NCI-H526 treated with DMSO at 0.1 percent for 48 hours (cell line): ENCODE results near the gene SP140.
"Not testable (repeated sequence)": the region's sequence is repeated elsewhere in the genome, so short reads cannot be mapped to it uniquely, and the experiment has no call there.

Experiments used
- DNase-seq: peaks from one replicate; lab custom pipeline; 2025; lab: John Stamatoyannopoulos, UW

Gene SP140

DNA sequence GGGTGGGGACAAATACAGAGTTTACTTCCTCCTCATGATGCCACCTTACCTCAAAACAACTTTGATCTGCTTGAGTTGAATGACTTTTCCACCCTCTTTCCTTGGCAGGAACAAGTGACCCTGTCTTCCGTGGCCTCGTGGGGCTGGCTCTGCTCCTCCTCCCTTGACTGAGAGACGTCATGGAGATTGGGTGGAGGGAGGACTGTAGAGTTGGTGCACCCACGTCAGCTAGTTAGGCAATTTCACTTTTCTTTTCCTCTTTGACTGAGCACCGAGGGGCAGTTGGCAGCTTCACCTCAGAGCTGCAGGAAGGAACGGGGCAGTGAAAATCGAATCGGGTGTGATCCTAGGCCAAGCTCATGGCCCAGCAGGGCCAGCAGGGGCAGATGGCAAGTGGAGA lies at the start of gene SP140:
Gene SP140, plus strand, starts transcription at position 251 of the 400 bp plus-strand sequence. Its CDS starts 109 bp downstream, at position 360.
- no peak for DNase-seq

DNA sequence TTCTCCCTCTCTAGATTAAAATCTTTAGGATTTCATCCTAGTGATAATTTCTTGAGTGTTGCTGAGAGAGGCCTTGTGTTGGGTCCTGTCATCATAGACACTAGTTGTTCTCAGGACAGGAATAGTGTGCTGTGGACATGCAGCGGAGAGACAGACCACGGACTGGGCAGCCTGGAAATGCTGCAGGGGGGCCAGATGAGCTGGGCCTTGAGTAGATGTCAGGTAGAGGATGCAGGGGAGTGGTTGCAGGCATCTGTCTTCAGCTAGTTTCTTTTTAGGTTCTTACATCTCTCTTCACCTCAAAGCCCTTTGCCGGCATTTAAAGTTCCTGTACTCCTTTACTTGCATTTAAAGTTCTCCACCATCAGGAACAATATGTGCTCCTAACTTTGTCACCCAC lies 48.5 kb upstream of the SP140 start:
- no peak for DNase-seq

- no peak for DNase-seq
These were observed 46.7 kb upstream of the SP140 start for GRCh38 chr2:230178546-230179485.

DNA sequence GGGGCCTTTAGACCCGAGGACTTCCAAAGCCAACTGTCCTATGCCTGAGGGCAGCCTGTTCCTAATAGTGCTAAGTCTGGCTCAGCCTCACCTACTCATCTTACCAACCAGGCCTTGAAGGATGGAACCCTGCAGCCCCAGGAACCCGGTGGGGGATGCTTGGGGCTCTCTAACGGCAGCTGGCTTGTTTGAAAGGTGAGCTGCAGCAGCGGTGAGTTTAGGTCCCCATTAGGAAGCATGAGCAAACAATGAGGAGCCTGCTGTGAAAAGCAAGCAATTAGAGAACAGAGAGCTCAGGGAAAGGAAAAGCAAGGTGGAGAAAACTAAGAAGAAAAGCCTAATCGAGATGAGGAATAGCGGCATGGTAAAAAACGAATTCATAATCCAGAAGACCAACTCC lies 45.6 kb upstream of the SP140 start:
- DNase-seq: no peak

- no peak for DNase-seq
These were observed 44.3 kb upstream of the SP140 start for GRCh38 chr2:230181195-230181594.

DNA sequence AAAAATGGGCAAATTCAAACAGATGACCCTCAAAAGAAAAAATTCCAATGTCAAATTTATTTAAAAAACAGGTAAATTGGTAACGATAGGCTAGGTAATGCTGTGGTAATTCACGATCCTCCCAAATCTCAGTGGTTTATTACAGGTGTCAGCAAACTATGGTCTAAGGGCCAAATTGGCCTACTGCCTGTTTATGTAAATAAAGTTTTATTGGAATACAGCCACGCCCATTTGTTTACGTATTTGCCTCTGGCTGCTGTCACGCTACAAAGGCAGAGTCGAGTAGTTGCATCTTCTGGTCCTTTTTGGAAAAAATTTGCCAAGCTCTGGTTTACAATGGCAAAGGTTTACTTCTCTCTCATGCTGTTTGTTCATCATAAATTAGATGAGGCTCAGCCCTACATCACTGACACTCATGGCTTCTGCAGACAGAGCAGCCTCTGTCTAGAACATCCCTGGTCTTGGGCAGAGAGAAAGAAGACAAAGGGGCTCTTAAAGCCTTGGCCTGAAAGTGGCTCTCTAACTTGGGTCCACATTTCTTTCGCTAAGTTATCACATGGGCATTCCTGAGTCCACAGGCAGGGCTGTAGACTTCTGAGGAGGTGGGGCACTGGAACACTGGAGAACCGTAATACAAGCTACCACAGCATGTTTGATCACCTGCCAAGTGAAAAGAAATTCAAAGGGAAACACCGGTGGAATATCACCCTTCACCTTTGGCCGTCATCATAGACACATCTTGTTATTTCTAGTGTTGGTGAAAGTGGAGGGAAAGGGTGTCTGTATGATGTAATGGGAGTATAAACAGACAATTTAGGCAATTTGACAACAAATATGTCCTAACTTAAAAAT lies 40.6 kb upstream of the SP140 start:
- DNase-seq: no peak

DNA sequence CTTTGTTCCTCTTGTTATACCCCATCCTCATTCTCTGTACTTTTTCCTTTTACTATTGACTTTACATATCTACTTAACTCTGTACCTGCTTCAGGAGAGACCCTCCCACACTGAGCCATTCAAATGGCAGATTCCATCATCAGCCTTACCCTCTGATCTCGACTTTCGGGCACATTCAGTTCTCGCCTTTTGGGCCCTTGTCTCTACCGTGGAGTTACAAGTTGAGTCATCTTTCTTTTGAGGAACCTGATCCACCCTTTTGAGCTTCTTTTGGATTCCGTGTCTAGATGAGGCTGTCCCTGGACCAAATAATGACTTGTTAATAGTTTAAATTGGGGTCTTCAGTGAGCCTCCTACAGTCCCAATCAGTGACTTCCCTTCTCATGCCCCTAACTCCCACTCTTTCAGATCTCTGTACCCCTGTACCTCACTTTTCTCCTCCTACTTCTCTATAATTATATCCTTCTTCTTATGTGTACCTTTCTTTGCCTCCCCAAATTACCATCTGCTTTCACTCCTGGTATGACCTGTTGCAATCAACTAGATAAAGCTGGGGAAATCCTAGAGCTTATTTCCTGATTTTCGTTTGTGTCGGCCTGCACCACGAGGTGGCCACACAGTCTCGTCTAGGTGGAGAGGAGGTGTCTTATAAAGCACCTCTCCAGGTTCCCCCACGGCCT lies 23.0 kb upstream of the SP140 start:
- DNase-seq: no peak

DNA sequence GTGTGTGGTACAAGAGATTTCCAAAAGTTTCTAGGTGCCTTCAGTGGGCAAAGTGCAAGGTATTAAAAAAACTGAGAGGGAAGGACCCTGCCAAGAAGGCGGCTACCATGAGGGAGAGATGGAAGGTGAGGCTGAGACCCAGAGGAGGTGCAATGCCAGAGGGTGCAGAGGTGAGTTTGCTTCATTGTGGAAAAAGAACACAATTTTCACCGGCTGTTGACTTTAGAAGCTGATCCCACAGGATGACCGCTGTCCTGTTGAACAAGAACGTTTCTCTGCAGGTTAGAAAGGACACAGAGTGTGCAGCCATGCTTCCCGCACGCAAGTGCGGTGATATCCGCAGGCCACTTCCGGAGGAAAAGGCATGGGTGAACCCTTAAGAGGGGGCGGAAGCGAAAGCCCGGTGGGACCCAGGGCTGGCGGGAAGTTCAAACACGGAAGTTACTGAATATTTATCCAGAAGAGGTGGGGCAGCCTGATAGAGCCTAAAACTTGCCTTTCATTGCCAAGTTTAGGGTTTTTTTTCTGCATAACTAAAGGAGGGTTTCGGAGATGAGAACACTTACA lies 22.3 kb upstream of the SP140 start:
- no peak for DNase-seq

DNA sequence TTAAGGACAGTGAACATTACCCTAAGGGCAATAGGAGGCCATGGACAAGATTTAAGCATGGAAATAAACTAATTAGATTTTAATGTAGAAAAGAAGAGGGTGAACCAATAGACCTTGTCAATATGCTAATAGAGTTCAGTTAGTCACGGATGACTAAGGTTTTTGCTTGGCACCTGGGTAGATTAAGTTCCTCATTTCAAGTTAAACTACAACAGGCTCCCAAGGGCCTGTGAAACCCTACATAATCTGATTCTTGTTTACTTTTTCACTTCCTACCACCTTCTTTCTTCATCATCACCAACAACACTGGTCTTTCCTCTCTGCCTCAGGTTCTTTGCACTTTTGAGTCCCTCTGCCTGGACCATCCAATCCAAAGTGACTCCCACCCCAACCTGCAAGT lies 20.5 kb upstream of the SP140 start:
- DNase-seq: no peak

DNA sequence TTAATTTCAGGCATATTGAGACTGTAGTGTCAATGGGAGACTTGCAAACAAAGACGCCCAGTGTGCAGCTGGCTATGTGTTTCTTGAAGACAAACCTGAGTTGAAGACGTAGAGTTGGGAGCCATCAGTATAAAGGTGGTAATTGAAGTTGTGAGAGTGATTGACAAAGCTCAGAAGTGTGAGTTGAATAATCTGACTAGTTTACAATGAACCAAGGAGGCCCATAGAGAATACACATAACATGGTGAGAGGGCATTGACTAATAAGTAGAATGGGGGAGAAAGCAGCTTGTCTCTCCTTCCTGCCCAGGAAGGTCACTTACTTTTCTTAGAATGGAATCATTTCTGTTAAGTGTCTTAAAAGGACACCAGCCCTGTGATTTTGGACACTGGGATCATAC lies 19.8 kb upstream of the SP140 start:
- no peak for DNase-seq

DNA sequence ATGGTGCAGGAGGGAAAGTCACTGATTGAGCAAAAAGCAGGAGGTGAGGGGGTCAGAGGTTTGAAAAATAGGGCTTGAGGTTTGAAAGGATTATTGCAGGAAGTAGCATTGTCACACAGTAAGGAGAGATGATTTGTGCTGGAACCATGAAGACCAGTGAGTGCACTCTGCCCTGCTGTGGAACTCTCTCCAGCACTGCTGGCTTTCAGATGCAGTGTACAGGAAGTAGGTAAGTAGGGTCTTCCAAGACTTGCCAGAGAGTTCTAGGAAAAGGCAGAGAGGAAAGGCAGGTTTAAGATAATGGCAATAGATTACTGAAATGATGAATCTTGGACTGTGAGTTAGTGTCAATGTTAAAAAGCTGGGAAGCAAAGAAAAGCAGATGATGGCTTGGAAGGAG lies 17.0 kb upstream of the SP140 start:
- no peak for DNase-seq

- no peak for DNase-seq
These were observed 16.0 kb upstream of the SP140 start for GRCh38 chr2:230209422-230210051.

DNA sequence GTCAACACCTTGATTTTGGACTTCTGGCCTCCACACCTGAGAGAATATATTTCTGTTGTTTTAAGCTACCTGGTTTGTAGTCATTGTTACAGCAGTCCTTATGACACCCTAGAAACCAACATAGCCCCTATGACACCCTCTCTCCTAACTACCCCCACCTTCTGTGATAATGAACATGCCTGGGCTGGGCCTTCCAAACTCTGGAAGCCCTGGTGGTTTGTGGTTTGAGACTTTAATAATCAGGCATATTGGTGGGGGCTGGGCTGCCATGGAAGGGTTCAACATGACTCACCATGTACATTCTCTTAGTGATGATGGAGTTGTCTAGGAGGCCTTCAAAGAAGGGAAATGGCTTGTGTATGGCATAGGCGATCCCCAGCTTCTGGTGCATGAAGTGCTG lies 9.0 kb upstream of the SP140 start:
- no peak for DNase-seq

DNA sequence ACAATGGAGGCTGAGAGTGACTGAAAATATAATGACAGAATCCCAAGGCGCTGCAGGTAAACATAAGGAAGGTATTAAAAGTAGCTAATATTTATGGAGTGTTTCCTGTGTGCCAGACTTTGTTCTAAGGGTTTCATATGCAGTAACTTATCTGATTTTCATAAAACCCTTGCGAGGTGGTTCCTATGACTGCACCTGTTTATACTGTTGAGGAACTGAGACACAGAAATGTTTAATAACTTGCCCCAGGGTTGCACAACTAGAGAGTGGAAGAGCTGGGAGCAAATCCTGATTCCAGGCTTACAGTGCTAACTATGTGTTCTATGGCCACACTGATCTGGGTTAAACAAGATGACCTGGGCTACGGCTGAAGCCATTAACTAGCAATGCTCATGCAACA lies 8.1 kb upstream of the SP140 start:
- no peak for DNase-seq

DNA sequence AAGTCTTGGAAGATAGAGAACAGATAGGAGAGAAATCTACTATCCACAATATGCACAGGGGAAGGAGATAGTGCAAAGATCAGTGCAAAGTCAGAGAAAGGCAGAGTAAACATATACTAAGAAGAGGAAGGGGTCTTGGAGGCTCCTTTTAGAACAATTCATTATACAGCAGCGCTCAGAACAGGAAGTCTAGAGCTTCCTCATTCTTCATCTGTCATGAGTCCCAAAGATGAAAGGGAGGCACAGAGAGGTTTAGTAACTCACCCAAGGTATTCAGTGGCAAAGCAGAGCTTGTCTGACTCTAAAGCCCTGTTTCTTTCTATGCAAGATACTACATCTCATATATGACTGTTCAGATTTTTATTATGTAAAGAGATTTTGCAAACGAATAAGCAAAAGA lies 7.1 kb upstream of the SP140 start:
- DNase-seq: no peak

GRCh38 chr2:230219419-230220331 lies 5.9 kb upstream of the SP140 start, which contains the start of gene SP110:
TSS of gene SP110 (minus strand) at chr2:230219984. CDS start at chr2:230216927, 3,057 bp downstream.
- no peak for DNase-seq

DNA sequence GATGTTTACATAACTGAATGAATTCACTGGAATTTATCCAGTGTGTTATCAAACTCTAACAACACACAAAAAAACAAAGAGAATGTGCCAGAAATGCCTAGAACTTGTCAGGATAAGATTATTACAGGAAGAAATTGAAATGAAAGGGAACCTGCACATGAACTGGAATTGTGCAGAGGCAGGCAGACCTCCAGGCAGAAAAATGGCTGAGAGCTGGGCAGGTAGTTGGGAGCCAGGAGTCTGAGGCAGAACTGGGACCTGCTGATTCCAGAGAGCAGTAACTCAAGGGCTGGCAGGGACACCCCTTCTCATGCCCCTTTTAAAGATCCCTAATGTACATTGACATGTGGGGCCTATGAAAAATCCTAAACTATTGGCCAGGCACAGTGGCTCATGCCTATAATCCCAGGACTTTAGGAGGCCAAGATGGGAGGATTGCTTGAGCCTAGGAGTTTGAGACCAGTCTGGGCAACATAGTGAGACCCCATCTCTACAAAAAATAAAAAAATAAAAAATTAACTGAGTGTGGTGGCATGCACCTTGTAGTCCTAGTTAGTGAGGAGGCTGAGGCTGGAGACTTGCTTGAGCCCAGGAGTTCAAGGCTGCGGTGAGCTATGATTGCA lies 5.1 kb upstream of the SP140 start:
- no peak for DNase-seq

DNA sequence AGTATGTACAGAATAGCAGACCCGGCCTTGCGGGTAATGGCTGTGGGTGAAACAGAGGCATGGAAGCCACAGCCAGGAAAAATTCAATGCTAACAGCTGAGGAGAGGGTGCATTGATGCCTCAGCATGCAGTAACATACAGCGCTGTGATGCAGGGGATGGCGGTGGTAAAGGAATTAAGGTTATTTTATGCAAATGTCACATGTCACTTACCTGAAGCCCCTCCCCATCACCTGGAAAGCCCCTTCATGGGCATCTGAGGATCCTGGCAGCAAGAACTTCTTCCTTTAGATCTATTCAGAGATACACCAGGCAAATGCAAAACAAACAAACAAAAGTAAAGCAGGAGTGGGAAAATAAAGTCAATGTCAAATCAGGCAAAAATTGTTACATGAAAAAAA lies 4.0 kb upstream of the SP140 start:
- no peak for DNase-seq

DNA sequence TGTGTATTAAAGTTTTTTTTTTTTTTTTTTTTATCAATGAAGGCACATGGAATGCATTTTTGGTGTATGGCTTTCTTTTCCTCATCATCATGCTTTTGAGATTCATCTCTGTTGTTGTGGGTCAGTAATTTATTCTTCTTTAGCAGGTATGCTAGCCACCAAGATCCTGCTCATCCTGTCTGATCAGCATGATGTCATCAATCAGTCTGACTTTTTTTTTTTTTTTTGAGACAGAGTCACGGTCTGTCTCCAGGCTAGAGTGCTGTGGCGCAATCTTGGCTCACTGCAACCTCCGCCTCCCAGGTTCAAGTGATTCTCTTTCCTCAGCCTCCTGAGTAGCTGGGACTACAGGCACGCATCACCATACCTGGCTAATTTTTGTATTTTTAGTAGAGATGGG lies 2.7 kb upstream of the SP140 start:
- not testable (repeated sequence) for DNase-seq

DNA sequence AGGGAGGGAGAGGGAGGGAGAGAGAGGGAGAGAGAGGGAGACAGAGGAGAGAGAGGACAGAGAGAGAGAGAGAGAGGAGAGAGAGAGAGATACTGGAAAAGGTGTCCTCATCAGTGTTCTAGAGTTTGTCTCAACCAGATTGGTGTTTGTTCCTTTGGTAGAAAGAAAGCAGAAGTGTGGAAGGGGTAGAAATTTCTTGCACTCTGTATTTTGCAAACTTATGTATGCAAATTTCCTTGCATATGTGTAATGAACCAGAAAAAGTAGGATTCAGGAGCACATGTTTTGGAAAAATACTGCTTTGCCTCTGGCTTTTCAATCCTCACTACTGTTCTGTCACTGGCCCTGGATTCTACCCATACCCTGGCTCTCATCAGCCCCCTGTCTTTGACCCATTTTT lies 1.1 kb upstream of the SP140 start:
- no peak for DNase-seq
